ENCODE results near the gene SCD. TPM values are rescaled to one million over a fixed set of nuclear protein-coding genes. Genes with fewer than 3 reads are reported as not detected.

Gene SCD
- total RNA-seq, 1 experiment from 2014 or later: 449 TPM

DNA sequence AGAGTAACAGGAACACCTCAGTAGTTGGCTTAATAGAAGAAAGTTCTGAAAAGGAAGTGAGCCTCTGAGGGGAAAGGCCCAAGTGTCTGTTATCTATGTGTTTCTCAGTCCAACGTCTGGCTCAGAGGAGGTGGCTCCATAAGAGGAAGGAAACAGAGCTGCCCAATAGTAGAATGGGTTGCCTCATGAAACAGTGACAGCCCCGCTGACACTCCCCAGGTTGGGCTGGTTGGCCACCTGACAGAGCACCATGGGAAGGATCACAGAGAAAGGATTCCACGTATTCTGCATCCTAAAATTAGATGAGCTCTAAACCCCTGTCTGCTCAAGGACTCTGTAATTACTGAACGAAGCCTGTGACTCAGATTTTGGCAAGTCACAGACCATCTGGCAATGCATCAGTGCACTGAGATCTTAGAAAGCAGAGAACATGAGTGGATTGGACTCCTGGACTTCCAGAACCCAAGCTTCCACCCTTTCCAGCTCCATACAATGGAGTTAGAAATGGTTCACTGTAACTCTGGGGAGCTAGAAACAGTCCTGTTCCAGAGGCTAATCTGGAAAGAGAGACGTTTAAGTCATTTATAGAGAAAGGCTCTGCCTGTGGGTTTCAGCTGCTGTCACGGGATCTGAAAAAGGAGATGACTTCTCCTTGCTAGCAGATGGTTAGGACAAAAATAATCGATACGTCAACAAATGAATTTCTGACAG is 19.9 kb upstream of the SCD start:
- POLR2A ChIA-PET: interaction anchor here (0.6 to 0.7 kb wide), 2 partner anchors 26 to 48 kb away, joined by 4 to 6 read pairs; no protein-coding TSS in a partner anchor
- TF ChIP-seq, protein P1, sequence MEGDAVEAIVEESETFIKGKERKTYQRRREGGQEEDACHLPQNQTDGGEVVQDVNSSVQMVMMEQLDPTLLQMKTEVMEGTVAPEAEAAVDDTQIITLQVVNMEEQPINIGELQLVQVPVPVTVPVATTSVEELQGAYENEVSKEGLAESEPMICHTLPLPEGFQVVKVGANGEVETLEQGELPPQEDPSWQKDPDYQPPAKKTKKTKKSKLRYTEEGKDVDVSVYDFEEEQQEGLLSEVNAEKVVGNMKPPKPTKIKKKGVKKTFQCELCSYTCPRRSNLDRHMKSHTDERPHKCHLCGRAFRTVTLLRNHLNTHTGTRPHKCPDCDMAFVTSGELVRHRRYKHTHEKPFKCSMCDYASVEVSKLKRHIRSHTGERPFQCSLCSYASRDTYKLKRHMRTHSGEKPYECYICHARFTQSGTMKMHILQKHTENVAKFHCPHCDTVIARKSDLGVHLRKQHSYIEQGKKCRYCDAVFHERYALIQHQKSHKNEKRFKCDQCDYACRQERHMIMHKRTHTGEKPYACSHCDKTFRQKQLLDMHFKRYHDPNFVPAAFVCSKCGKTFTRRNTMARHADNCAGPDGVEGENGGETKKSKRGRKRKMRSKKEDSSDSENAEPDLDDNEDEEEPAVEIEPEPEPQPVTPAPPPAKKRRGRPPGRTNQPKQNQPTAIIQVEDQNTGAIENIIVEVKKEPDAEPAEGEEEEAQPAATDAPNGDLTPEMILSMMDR (IDR thresholded peaks at IDR 0.05; ENCODE audit: insufficient read depth in 1 of 2, low read depth in 1 of 2, low read length in 1 of 2, severe bottlenecking in 1 of 2, unreplicated experiment in 1 of 2): no peak
- Mint-ChIP-seq H3K27me3 (ENCODE audit: insufficient read depth, unreplicated experiment) (peaks cover 18% of the 10 kb centered on the region), H3K27ac (ENCODE audit: unreplicated experiment) (no peak overlapping the region), H3K4me3 (ENCODE audit: unreplicated experiment) (no peak overlapping the region), H3K36me3 (ENCODE audit: insufficient read depth, unreplicated experiment) (no peaks in the 10 kb centered on the region), H3K9me3 (ENCODE audit: unreplicated experiment) (no peaks in the 10 kb centered on the region), H3K4me1 (ENCODE audit: low read depth, unreplicated experiment) (no peaks in the 10 kb centered on the region)
- Histone ChIP-seq H3K36me3 (ENCODE audit: control insufficient read depth, insufficient read depth, low read length) (no peaks in the 10 kb centered on the region), H3K4me3 (ENCODE audit: low read depth, low read length) (no peak overlapping the region), H3K27me3 (replicated peaks; ENCODE audit: control insufficient read depth, insufficient read depth, low read length) (no peaks in the 10 kb centered on the region; the same call in 1 of the 2 replicates), H3K4me1 (no peaks in the 10 kb centered on the region), H3K9me3 (no peaks in the 10 kb centered on the region)
- intact Hi-C loops (cut with micrococcal nuclease; ENCODE audit: unreplicated experiment): no loop called here
- BruUV-seq (replicated peaks): no TSS peak
- no peak for DNase-seq
- CTCF ChIA-PET: interaction anchor here (1.0 kb wide), 1 partner anchor 24 kb away, joined by 5 read pairs; no protein-coding TSS in a partner anchor

DNA sequence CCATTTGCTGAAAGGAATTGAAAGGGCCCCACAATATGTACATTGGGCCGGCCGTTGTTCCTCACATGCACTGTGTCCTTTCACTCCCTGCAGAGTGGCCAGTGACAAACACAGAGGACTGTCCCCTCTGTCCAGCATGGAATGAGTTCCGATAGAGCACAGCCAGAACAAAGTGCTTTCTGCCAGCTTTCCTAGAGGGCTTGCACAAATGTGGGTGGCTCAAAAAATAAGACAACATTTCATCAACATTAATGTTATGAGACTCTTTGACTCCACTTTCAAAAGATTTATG is 19.4 kb upstream of the SCD start:
- Mint-ChIP-seq H3K9me3 (ENCODE audit: unreplicated experiment) (no peaks in the 10 kb centered on the region), H3K4me1 (ENCODE audit: low read depth, unreplicated experiment) (no peaks in the 10 kb centered on the region), H3K36me3 (ENCODE audit: insufficient read depth, unreplicated experiment) (no peaks in the 10 kb centered on the region), H3K27me3 (ENCODE audit: insufficient read depth, unreplicated experiment) (peaks cover 17% of the 10 kb centered on the region), H3K27ac (ENCODE audit: unreplicated experiment) (no peak overlapping the region), H3K4me3 (ENCODE audit: unreplicated experiment) (no peak overlapping the region)
- Histone ChIP-seq H3K9me3 (no peaks in the 10 kb centered on the region), H3K36me3 (ENCODE audit: control insufficient read depth, insufficient read depth, low read length) (no peaks in the 10 kb centered on the region), H3K4me3 (ENCODE audit: low read depth, low read length) (no peak overlapping the region), H3K27me3 (replicated peaks; ENCODE audit: control insufficient read depth, insufficient read depth, low read length) (no peaks in the 10 kb centered on the region; the same call in 1 of the 2 replicates), H3K4me1 (no peaks in the 10 kb centered on the region)
- TF ChIP-seq, protein P1 (IDR thresholded peaks at IDR 0.05; ENCODE audit: insufficient read depth in 1 of 2, low read depth in 1 of 2, low read length in 1 of 2, severe bottlenecking in 1 of 2, unreplicated experiment in 1 of 2): no peak
- DNase-seq: no peak
- intact Hi-C loops (cut with micrococcal nuclease; ENCODE audit: unreplicated experiment): no loop called here
- ChIA-PET POLR2A (interaction anchor here (0.6 kb wide), 1 partner anchor 26 kb away, joined by 6 read pairs; no protein-coding TSS in a partner anchor), CTCF (interaction anchor here (1.0 kb wide), 1 partner anchor 24 kb away, joined by 5 read pairs; no protein-coding TSS in a partner anchor)
- BruUV-seq (replicated peaks): no TSS peak

DNA sequence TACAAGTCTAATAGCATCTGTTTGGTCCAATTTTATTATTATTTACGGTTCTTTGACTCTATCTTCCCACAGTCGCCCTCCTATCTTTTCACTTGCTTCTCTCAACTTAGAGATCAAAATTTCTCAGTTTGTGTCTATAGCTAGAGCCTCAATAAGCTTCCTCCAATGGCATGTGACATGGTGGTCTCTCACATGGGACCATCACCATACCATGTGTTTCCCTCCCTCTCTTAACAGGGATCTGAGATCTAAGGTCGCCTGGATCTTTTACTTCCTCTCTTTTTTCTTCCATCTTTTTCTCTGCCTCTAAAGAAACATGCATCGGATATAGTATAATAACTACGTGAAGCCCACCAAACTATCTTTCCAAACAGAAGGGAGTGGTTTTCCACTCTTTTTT is 18.8 kb upstream of the SCD start:
- H3K4me1 ChIP-seq: no peaks in the 10 kb centered on the region
- DNase-seq: no peak
- no TSS peak for BruUV-seq (replicated peaks)
- TF ChIP-seq, protein P1 (IDR thresholded peaks at IDR 0.05; ENCODE audit: insufficient read depth in 1 of 2, low read depth in 1 of 2, low read length in 1 of 2, severe bottlenecking in 1 of 2, unreplicated experiment in 1 of 2): no peak
- no peaks in the 10 kb centered on the region for H3K4me1 Mint-ChIP-seq (ENCODE audit: low read depth, unreplicated experiment)
- H3K36me3 Mint-ChIP-seq (ENCODE audit: insufficient read depth, unreplicated experiment): no peaks in the 10 kb centered on the region
- no peaks in the 10 kb centered on the region; the same call in 1 of the 2 replicates for H3K27me3 ChIP-seq (replicated peaks; ENCODE audit: control insufficient read depth, insufficient read depth, low read length)
- intact Hi-C loops (cut with micrococcal nuclease; ENCODE audit: unreplicated experiment): no loop called here
- H3K4me3 Mint-ChIP-seq (ENCODE audit: unreplicated experiment): no peak overlapping the region
- H3K9me3 ChIP-seq: no peaks in the 10 kb centered on the region
- POLR2A ChIA-PET: no interaction called here
- no peaks in the 10 kb centered on the region for H3K36me3 ChIP-seq (ENCODE audit: control insufficient read depth, insufficient read depth, low read length)
- H3K9me3 Mint-ChIP-seq (ENCODE audit: unreplicated experiment): no peaks in the 10 kb centered on the region
- CTCF ChIA-PET: no interaction called here
- peaks cover 20% of the 10 kb centered on the region for H3K27me3 Mint-ChIP-seq (ENCODE audit: insufficient read depth, unreplicated experiment)
- no peak overlapping the region for H3K27ac Mint-ChIP-seq (ENCODE audit: unreplicated experiment)
- no peak overlapping the region for H3K4me3 ChIP-seq (ENCODE audit: low read depth, low read length)

Measured in Caco-2 (cell line).